T follicular helper cell (primary cell): Measurements from ENCODE around the gene CNNM3.
"Not testable (repeated sequence)": the region's sequence is repeated elsewhere in the genome, so short reads cannot be mapped to it uniquely, and the experiment has no call there.

Experiments used
- DNase-seq: peaks from one replicate; pipeline ENCODE4 v3.0.0-alpha.2; 2020; ENCODE audit warnings: low read depth

CNNM3 gene

GRCh38 chr2:96798733-96799622, 17.1 kb upstream of the CNNM3 start:
- DNase-seq = no peak

- DNase-seq = no peak
Measured at GRCh38 chr2:96799623-96799935, 16.5 kb upstream of the CNNM3 start.

- DNase-seq = no peak
Measured at GRCh38 chr2:96800061-96801004, 15.7 kb upstream of the CNNM3 start.

GRCh38 chr2:96801005-96801785, 14.9 kb upstream of the CNNM3 start:
- peak; percentile 49 for DNase-seq

- DNase-seq = no peak
Measured at GRCh38 chr2:96801786-96802595, 14.1 kb upstream of the CNNM3 start.

- DNase-seq = no peak
Measured at GRCh38 chr2:96802721-96803120, 13.3 kb upstream of the CNNM3 start.

GRCh38 chr2:96804986-96805385, 11.1 kb upstream of the CNNM3 start:
- DNase-seq = no peak

GRCh38 chr2:96805946-96806345, 10.1 kb upstream of the CNNM3 start:
- not testable (repeated sequence) for DNase-seq

GRCh38 chr2:96806468-96807126, 9.5 kb upstream of the CNNM3 start:
- DNase-seq = peak; percentile 28

- no peak for DNase-seq
Measured at GRCh38 chr2:96807127-96807471, 9.0 kb upstream of the CNNM3 start.

- DNase-seq = no peak
Measured at GRCh38 chr2:96808176-96808837, 7.8 kb upstream of the CNNM3 start.

GRCh38 chr2:96809216-96809882, 6.7 kb upstream of the CNNM3 start:
- DNase-seq = no peak

GRCh38 chr2:96809951-96810782, 5.9 kb upstream of the CNNM3 start:
- DNase-seq = no peak

- no peak for DNase-seq
Measured at GRCh38 chr2:96810783-96811192, 5.3 kb upstream of the CNNM3 start.

GRCh38 chr2:96811917-96812316, 4.2 kb upstream of the CNNM3 start:
- no peak for DNase-seq

GRCh38 chr2:96813656-96814055, 2.4 kb upstream of the CNNM3 start:
- DNase-seq = no peak

- DNase-seq = no peak
Measured at GRCh38 chr2:96815326-96816126, 542 bp upstream of the CNNM3 start.
